Raji (cell line): ENCODE results near the gene EIF4EBP2.

Source experiments
- POLR2A ChIP-seq: IDR thresholded peaks from 2 replicates; pipeline ENCODE4 v1.6.1; 2011; ENCODE audit warnings: low read depth, low read length, control low read depth; ENCODE audit not compliant: insufficient read depth

The EIF4EBP2 gene

DNA sequence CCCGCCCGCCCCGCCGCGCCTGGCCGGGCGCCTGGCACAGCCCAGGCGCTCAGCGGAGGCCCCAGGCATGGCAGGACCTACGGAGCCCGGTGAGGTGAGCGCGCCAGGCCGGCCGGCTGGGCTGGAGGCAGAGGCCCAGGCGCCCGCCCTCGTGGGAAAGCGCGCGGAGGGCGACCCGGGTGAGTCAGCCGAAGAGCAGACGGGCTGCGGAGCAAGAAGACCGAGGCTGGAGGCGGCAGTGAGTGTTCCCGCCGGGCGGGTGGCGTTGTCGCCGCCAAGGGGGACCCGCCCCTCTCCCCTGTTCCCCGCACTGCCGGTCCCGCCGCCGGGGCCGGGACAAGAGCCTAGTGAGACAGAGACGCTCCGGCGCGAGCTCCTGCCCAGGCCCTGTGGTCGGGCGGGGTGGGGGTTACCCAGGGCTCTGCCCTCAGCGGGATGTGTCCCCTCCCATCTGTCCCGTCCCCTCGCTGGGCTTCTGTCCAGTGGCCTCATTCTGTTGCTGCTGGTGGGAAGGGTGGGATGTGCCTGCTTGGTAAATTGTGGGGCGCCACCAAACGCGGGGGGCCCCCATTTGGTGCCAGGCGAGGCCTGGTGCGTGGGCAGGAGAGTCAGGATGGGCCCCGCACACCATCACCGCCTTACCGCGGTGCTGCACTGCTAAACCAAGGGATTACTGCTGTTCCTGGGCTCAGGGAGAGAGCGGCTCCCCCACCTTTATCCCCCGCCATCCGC, 54.5 kb downstream of the EIF4EBP2 start:
- no peak for TF ChIP-seq POLR2A

DNA sequence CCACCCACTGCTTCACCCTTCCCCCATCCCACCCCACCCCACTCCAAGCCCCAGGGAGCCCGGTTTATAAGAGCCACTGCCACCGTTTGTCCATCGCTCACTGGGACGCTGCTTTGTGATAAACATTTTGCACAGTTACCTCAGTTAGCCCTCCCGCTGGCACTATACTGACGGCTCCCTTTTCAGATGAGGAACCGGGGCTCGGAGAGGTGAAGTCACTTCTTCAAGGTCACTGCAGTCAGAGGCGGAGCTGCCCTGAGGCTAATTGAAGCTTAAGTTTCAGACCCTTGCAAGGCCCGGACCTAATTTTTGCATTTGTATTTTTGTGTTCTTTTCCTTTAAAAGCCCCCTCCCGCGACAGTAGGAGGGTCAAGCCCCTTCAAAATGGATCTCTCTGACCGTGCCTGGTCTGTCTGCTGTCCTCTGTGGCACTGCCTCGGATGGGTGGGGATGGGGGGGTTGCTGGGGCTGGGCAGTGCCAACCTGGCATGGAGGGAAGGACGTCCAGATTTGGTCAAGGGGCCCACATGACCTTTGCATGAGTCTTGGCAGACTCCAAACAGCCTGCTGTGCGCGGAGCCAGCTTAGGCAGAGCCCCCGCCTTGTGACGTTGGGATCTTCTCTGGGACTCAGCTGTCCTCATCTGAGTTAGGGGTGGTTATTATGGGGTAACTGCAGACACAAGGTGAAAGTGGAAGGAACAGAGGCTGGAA, 55.3 kb downstream of the EIF4EBP2 start:
- TF ChIP-seq POLR2A = no peak

DNA sequence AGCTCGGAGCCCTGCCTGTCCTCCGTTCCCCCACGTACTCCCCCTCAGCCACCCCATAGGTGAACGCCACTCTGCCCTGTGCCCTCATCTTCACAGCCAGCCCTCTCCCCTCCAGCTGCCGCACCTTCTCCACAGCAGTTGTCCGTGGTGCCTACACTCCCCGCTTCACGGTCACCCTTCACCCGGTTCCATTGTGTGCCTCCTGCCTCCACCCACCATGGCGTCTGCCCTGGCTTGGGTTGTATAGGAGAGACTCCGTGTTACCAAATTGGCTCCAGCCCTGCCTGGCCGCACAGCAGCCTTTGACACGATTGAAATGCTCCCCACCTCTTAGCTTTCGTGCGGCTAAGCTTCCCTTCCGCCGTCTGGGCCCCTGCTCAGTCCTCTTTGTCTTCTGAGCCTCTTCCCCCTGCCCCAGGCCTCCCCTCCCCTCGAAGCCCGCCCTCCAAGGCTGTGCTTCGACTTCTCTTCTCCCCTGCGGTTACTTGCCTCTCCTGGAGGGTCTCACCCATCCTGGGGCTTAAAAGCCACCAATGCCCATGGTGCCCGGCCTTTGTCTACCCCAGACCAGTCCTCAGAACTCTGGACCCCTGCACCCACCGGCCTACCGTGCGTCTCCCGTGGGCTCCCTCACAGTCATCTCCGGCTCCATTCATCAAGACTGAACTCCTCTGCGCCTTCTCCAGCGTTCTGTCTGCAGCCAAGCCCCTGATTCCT, 56.0 kb downstream of the EIF4EBP2 start:
- no peak for TF ChIP-seq POLR2A

DNA sequence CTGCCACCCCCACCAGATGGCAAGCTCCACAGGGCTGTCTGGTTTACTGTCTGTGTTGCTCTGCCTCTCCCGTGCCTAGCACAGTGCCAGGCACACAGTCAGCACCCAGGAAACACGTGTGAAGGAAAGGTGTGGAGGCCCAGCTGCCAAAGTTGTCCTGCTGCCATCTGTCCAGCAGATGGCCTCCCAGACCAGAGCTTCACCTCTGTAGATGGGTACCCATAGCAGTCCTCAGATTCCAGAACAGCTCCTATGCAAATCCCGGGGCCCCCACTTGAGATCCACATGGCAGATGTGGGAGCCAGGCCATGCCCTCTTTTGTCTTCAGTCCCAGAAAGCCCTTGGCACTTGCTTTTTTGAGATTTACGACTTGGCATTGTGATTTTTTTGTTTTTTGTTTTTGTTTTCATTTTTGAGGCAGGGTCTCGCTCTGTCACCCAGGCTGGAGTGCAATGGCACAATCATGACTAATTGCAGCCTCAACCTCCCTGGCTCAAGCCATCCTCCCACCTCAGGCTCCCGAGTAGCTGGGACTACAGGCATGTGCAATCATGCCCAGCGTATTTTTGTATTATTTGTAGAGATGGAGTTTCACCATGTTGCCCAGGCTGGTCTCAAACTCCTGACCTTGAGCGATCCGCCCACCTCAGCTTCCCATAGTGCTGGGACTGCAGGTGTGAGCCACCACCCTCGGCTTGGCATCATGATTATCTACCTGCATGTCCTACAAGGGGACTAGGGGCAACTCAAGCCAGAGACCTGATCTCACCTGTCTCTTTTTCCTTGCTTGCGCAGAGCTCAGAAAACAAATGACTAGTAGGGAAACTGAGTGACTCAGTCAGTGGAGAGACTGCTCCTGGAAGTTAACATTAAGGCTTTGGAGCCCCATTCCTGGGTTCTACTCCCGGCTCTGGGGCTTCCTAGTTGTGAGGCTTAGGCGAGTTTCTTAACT, 57.7 kb downstream of the EIF4EBP2 start:
- no peak for TF ChIP-seq POLR2A

DNA sequence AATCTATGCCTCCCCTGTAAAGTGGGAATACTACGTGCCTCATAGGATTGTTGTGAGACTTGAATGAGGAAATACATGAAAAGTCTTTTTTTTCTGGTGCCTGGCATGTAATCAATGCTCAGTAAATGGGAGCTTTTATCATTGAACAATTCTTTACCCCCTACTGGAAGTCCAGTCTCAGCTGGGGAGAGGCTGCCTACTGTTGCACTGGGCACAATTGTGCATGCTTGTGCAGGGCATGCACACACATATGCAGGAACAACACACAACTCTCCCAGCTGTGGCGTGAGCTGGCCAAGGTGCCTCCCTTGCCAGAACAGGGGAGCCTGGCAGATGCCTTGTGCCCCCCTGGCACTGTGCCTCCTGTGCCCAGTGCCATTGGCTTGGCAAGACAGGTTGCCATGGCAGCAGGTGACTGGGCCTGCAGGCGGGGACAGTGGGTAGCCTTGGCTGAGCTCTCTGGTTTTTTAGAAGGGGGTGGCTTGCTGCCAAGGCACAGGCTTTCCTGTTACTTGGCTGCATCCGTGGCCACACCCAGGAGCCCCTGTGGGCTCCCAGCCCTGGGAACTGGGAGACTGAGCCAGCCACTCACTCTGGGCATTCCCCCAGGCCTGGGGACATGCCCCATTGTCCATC, 58.5 kb downstream of the EIF4EBP2 start:
- no peak for TF ChIP-seq POLR2A

DNA sequence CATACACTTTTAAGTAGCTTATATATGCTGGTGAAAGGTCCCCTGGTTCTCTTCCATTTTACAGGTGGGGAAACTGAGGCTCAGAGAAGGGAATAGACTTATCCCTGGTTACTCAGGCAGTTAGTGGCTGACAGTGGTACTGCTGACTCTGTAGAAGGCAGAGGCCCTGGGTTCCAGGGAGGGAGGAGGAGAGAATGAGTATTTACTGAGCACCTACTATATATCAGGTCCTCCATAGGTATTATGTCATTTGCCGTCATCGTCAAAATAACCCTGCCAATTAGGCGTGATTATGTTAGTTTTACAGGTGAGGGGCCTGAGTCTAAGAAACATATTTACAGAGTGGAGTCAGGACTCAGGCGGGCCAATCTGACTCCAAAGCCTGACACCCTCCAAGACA, 61.3 kb downstream of the EIF4EBP2 start:
- TF ChIP-seq POLR2A = no peak

DNA sequence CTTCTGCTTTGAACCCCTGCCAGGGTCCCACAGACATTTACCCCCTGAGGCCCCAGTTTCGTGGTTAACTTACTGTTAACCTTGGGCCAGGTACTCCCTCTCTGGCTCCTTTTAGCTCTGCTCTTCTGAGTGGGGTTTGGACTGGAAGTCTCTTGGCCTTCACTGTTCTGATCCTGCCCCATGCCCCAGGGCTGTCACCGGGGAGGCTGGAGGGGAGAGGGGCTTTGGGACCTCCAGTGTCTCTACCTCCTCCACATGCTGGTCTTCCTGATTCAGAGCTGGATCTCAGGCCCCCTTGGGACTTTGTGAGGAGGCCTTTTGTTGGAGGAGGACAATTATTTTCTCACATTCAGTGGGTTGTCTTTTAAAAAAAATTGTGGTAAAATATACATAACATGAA, 61.9 kb downstream of the EIF4EBP2 start:
- TF ChIP-seq POLR2A = no peak

DNA sequence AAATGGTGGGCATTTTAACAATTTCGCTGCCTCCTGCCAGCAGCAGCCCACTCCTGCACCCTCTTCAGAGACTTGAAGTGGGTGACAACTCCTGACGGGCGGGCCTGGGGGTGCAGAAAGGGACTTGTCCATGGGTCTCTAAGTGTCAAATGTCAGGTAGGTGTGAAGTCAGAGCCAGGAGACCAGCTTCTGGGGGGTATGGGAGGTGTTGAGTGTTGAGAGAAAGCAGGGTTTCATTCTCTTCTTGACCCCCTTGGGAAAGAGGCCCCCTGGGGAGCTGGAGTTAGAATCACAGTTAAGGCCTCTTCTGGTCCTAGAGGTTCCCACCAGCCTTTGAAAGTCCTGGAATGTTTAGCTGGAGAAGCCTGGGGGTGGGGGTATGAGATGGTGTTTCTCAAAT, 63.0 kb downstream of the EIF4EBP2 start:
- TF ChIP-seq POLR2A = no peak

DNA sequence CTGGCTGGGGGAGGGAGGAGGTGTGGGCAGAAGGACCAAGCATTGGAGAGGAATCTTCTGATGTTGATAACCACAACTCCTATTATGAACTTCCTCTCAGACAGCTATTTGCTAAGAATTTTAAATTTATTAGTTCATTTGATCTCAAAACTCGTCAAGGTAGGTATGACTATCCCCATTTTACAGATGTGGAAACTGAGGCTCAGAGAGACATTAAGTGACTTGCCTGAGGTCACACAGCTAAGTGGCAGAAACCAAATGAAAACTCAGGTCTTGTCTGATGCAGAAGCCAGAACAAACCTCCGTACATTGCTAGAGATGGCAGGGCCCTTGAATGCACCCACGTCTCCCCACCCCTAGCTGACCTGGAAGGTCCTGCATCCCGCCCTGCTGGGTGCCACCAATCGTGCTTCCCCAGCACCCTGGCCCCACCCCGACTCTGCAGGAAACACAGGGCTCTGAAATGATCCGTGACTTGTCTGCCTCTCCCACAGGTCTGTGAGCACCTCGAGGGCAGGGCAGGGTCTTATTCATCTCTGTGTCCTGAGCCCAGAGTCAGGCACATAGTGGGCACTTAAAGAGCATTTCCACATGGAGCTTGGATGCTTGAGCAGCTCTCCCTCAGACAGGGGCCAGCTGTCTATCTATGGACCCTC, 69.0 kb downstream of the EIF4EBP2 start:
- no peak for TF ChIP-seq POLR2A

DNA sequence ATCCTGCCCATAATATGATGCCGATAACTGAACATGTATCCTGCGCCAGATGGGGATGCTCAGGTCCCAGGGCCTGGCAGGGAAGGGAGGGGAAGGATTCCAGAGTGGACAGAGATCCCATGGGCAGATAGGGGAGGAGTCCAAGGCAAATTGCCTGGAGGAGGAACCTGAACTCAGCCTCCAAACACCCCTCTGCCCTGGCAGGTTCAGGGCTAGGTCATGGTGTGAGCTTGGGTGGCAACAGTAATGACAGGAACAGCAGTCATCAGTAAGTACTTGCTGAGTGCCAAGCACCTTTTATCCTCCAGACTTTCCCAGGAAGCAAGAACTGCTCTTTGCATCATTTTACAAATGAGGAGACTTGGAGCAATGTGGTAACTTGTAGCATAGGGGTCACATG, 70.8 kb downstream of the EIF4EBP2 start:
- TF ChIP-seq POLR2A = no peak

DNA sequence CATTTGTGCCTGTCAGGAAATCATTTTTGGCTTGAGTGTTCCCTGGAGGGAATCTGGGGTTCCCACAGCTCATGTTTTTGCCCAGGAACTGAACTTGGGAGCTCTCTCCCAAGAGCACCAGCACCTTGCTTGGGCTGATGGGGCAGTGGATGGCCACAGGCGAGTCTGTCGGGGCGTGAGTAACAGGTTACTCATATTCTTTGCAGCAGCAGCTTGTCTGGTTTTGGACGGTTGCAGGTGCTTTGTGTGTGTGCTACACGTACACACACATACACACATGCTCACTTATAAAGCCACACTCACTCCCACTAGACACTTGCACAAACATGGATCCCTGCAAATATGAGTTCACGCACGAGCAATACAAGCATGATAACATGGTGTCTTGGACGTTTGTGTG, 71.7 kb downstream of the EIF4EBP2 start:
- TF ChIP-seq POLR2A = no peak

DNA sequence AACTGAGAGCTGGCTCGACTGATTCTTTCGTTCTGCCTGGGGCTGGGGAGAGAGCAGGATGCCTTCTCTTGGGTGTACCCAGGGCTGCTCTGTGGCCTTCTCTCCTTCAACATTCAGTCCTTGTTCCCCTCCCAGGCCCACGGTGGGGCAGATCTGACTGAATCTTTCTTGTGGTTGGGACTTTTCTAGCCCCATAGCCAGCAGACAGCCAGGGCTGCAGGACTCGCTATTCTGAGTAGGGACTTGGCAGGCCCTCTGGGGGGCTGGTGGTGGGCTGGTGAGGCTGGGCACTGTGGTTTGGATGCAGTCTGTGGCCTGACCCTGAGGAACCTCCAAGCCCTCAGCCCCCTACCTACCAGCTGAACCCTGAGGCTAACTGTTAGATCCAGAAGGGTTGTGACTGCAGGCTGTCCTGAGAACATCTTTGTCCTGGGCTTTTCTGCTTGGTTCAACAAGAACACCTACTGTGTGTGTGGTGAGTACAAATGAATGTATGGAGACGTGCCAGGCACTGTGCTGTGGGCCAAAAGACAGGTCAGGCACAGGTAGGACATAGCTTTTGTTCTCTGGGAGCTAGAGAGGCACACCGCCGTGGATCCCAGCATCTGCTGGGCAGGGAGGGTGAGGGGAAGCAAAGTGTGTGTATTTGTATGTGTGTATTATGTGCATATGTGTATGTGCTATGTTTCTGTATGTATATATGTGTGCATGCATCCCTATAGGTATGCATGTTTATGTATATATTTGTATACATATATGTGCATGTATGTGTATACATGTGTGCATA, 72.5 kb downstream of the EIF4EBP2 start:
- TF ChIP-seq POLR2A = no peak

DNA sequence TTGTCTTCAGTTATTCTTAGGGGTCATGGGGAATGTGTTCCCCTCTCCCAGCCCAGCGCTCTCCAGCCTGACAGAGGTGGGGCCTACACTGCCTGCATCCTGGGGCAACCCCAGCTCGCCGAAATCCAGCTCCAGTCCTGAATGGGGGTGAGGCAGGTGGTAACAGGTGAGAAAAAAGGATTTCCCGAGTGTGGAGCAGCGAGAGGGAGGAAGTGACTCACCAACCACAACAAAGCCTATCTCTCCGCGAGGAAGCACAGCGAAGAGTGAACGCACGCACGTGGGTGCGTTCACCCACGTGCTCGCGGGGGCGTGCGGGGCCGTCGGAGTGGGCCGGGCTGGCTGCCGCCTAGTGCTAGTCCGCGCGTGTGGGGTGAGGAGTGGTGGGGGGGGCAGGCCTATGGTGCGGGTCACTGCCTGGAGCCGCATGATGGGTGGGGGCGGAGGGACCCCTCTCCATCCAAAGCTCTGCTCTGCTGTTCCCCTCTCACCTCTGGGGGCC, 73.8 kb downstream of the EIF4EBP2 start:
- no peak for TF ChIP-seq POLR2A
